NCI-H446 (cell line): ENCODE data around the gene CCDC183.
"Not testable (repeated sequence)": the region's sequence is repeated elsewhere in the genome, so short reads cannot be mapped to it uniquely, and the experiment has no call there.

ENCODE experiments used
- DNase-seq, 2 experiments: peaks; one replicate each; lab custom pipeline; 2025; lab: John Stamatoyannopoulos, UW

Gene CCDC183

DNA sequence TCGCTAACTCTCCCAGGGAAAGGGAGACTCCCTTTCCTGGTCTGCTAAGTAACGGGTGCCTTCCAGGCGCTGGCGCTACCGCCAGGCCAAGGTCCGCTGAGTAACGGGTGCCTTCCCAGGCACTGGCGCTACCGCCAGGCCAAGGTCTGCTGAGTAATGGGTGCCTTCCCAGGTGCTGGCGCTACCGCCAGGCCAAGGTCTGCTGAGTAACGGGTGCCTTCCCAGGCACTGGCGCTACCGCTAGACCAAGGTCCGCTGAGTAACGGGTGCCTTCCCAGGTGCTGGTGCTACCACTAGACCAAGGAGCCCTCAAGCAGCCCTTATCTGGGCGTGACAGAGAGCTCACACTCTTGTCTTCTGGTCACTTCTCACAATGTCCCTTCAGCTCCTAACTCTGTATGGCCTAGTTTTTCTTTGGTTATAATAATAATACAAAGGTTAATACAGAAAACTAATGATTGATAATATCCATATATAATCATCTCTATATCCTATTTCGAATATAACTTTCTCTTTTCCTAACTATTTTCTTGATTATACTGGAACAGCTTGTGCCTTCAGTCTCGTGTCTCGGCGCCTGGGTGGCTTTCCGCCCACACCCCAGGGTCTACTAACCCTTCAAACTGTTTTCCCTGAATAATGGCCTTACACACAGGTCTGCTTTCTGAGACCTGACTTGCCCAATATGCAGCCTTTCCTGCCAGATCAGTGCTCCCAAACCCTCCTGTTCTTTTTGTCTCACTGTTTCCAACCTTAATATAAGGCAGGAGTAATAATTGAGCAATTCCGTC, 10.4 kb upstream of the CCDC183 start:
- not testable (repeated sequence) for DNase-seq

DNA sequence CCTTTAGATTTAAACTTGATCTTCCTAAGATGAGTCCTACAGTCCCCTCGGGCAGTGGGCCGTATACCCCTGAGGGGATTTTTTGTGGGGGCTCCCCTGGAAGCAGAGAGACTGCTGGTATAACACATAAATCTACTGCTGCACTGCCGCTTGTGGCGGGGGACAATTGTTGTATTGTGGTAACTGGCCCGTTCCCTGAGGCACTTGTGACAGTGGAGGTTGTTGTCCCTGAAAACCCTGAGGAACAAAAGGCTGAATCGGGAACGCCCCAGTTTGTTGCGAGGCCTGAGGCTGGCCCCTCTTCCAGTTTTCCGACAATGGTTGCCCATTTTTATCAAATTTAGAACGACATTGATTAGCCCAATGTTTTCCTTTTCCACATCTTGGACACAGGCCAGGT, 9.7 kb upstream of the CCDC183 start:
- DNase-seq, result no peak

DNA sequence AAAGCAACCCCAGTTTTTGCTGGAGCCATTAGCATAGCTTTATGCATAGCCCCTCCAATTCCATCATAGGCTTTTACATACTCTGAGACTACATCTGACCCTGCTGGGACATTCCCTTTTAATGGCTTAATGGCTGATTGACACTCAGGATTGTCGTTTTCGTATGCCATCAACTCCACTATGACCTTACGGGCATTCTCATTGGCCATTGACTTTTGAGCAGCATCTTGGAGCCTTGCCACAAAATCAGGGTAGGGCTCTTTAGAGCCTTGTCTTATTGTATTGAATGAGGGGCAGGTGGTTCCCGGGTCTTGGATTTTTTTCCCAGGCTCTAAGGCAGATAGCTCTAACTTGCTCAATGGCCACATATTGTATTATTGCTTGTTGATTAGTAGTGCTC, 9.2 kb upstream of the CCDC183 start:
- DNase-seq, result not testable (repeated sequence)

DNA sequence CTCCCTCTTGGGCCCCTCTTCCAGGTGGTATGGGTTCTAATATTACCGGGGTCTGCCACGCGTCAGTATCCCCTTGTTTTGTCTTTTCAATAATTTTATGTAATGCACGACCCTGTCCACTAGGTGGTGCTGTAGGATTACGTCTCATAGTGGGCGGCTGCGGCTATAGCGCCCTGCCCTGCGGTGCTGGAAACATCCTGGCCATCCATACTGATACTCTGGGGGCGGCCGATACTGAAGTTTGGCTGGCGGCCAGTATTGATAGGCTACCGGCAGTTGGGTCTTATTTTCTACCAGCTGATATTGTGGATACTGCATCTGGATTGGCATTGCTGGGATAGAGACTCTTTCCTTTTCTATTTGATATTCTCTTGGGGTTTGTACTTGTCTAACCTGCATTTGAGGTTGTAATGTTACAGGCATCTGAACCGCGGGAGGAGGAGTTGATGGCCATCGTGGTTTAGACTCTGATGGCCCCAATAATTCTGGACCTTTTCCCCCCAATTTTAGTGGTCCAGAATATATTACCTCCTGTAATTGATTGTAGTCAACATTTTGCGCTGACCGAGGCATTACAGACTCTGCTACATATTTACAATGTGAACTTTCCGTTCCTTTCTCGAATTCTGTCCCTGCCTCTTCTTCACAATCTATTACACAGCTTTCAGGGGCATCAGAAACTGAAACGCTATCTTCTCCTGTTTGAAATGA, 8.3 kb upstream of the CCDC183 start:
- peak; percentile 27 to 73 for DNase-seq

DNA sequence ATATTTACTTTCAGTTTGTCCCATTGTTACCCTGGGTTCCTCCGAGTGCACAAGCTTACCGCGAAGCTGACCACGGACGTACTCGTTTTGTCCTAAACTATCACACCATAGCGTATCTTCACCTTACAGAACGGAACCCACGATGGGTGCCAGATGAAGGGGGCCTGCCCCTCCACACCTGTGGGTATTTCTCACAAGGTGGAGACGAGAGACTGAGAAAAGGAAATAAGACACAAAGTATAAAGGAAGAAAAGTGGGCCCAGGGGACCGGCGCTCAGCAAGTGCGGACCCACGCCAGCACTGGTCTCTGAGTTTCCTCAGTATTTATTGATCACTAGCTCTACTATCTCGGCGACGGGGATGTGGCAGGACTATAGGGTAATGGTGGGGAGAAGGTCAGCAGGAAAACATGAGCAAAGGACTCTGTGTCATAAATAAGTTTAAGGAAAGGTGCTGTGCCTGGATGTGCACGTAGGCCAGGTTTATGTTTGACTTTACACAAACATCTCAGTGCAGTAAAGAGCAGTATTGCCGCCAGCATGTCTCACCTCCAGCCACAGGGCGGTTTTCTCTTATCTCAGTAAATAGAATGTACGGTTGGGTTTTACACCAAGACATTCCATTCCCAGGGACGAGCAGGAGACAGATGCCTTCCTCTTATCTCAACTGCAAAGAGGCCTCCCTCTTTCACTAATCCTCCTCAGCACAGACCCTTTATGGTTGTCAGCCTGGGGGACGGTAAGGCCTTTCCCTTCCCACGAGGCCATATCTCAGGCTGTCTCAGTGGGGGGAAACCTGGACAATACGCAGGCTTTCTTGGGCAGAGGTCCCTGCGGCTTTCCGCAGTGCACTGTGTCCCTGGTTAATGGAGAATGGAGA, 7.3 kb upstream of the CCDC183 start:
- not testable (repeated sequence) for DNase-seq

- no peak for DNase-seq
These were observed 6.6 kb upstream of the CCDC183 start for GRCh38 chr9:136789523-136789937.

DNA sequence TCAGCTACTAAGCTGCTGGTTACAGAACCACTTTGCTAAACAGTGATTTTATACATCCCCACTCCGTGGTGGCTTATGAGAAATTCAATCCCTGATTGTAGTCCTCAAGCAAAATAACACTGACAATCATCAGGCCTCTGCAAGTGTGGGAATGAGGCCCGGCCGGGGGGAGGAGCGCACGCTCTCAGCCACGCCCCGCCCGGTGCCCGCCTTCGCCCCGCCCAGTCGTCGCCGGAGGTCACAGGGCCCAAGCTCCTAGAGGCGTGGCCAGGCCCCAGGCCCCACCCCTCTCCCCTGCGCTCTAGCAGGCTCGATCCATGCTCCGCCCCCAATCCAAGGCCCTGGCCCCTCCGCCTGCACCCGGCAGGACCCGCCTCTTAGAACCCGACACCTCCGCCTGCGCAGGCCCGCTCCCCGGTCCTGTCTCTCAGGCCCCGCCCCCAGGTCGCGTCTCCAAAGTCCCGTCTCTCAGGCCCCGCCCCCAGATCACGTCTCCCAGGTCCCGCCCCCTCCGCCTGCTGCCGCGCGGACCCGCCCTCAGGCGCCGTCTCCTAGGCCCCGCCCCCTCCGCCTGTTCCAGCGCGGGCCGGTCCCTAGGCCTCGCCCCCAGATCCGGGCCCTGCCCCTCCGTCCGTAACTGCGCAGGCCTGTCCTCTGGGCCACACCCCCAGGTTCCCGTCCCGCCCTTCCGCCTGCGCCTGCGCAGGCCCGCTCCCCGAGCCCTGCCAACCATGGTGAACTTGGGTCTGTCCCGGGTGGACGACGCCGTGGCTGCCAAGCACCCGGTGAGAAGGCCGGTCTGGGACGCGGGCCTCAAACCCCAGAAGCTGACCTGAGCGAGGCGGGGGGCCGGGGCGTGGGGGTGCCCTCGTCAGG, 5.3 kb upstream of the CCDC183 start, which contains the start of gene TMEM141:
Gene TMEM141 (plus strand): TSS at position 705 of the 876 bp plus-strand sequence. CDS start 27 bp downstream, at position 732.
- peak; percentile 91 to 98 for DNase-seq

DNA sequence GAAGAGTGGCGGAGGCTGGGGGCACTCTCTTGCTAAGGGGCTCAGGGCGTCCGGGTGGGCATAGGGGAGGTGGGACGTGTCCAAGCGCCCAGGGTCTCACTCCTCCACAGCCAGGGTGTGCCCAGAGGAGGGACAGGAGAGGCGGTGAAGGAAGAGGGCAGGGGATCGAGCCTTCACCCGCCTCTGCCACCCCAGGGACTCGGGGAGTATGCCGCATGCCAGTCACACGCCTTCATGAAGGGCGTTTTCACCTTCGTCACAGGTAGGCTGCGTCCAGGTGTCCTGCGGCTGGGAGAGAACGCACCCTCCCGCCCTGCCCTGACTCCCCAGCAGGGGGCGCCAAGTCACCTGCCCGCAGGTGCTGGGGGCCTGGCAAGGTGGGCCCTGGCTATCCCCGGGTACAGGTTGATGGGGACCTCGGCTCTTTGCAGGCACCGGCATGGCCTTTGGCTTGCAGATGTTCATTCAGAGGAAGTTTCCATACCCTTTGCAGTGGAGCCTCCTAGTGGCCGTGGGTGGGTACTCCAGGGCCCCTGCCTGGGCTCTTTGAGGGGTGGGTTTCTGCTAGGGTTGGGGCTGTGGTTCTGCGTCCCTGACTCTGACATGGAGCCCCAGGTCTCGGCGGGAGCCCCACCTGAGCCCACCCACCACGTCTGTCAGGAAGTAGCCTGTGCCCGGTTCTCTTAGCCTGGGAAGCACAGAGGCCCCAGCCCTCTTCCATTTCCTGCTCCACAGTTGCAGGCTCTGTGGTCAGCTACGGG, 4.4 kb upstream of the CCDC183 start:
- DNase-seq, result peak in 1 of 2 experiments; percentile 34

DNA sequence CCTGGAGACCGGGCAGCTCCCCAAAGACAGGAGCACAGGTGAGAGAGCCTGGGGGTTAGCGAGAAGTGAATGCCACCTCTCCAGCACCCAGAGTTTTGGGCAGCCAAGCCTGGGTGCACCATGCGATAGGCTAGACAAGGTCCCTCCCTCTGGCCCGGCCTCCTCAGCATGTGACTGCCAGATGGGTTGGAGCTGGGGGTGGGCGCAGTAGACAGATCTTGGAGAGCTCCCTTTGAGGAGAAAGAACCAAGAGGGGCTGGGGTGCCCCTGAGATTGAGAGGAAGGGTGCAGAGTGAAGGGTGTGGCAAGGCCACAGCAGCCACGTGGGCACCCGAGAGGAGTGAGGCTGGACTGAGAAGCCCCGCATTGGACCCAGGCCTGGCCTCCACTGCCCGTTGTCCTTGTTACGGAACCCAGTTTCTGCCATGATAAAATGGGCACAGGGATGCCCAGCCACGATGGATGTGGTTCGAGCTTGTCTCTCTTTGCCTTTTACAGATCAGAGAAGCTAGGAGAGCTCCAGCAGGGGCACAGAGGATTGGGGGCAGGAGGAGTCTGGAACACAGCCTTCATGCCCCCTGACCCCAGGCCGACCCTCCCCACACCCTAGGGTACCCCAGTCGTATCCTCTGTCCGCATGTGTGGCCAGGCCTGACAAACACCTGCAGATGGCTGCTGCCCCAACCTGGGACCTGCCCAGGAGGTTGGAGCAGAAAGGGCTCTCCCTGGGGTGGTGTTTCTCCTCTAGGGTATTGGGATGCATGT, 3.6 kb upstream of the CCDC183 start:
- DNase-seq, result peak in 1 of 2 experiments; percentile 12

DNA sequence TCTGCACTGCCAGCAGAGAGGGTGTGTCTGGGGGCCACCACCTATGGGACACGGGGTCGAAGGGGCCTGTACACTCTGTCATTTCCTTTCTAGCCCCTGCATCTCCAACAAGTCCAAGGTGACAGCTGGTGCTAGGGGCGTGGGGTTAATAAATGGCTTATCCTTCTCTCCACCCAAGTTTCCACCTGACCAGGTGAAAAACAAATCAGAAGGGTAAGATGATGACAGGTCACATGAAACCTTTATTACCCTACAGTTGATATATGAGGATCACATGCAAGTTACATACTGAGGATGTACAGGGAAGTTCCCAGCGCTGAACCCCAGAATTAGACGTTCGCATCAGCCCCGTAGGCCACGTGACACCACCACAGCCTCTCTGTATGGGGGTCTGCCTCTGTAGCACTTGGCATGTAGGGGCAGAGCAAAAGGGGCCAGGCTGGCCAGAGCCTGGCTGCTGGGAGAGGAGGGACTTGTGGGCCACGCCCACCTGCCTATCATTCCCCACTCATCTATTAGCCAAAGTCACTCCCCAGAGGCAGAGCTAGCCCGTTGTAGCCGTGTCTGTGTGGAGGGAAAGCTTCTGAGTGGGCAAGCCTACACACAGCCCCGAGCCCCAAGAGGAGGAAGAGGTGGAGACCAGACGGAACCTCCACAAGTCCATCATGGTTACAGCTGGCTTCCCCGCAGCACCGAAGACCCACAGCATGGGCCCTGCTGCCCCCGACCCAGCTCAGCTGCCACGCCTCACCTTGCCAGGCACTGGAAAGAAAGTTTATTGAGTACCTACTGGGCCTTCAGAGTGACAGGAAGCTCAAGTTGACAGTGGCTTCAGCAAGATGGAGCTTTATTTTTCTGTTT, 2.8 kb upstream of the CCDC183 start:
- no peak for DNase-seq

GRCh38 chr9:136794281-136794999, 1.7 kb upstream of the CCDC183 start:
- DNase-seq, result no peak

- DNase-seq, result no peak
These were observed 1.2 kb upstream of the CCDC183 start for GRCh38 chr9:136795000-136795348.

DNA sequence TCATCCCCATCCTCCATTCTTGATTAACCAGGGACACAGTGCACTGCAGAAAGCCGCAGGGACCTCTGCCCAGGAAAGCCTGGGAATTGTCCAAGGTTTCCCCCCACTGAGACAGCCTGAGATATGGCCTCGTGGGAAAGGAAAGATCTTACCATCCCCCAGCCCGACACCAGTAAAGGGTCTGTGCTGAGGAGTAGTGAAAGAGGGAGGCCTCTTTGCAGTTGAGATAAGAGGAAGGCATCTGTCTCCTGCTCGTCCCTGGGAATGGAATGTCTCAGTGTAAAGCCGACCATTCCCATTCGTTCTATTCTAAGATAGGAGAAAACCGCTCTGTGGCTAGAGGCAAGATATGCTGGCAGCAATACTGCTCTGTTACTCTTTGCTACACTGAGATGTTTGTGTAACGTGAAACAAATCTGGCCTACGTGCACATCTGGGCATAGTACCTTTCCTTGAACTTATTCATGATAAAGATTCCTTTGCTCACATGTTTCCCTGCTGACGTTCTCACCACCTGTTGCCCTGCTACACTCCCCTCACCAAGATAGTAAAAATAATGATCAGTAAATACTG, 723 bp downstream of the CCDC183 start:
- not testable (repeated sequence) for DNase-seq

DNA sequence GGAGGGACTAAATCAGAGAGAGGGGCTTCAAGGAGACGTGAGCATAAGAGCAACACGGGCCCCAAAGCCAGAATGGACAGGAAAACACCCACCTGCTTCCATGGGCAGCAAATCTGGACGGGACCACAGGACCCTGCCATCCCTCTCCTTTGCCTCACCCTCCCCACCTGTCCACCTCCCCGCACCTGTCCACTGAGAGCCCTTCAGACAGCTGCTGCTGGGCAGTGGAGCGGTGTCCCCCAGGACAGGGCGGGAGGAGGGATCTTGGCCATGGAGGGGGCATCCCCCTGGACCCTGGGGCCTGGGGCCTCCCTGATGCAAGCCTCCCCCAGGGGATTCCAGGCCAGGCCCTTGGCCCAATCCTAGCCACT, 2.6 kb downstream of the CCDC183 start:
- no peak for DNase-seq

DNA sequence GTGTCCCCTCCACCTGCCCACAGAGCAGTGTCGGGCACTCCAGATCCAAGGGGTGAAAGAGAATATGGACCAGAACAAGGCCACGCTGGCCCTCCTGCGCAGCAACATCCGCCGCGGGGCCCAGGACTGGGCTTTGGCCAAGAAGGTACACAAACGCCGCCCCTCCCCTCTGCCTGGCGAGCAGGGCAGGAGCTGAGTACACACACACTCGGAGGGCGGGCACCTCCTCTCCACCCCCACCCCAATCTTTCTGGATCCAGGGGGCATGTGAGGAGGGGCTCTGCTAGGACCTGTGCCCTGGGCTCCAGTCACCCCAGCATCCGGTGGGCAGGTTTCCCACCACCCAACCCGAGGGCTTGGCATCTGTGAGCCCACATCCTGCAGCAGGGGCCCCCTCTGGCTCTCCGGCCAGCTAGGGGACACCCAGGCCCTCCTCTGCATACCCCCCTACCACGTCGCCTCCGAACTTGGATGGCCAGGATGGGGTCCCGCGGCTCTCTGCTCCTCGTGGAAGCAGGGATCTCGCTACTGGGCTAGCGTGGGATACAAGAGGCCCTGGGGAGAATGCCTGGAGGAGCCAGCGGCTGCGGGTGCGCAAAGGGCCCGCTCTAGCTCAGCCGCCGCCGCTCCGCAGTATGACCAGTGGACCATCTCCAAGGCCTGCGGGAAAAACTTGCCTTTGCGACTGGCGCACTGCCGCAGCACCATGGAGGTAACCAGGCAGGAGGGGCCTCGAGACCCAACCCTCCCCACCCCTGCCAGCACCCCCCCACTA, 3.1 kb downstream of the CCDC183 start:
- DNase-seq, result no peak

DNA sequence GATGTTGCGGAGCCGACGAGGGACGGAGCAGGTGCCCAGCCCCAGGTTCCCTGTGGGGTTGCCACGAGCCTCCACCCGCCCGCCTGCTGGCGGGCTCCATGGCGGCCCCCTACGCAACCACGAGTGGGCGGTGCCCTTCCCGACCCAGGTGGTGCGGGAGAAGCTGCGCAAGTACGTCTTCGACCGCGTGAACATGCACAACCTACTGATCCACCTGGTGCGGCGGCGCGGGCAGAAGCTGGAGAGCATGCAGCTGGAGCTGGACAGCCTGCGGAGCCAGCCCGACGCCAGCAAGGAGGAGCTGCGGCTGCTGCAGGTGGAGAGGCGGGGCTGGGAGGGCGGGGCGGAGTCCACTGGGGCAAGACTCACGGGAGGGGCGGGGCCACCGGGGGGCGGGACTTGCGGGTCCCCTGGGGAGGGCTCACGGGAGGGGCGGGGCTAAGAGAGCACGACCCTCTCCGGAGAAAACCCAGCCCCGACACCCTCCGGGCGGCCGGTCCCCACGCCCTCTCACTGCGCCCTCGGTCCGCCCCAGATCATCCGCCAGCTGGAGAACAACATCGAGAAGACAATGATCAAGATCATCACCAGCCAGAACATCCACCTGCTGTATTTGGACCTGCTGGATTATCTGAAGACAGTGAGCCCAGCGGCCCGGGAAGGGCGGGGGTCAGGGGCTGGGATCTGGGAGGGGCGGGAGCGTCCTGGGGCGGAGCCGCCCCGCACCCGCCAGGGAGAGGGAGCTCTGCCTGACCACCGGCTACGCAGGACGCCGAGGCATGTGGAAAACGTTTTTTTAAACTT, 3.9 kb downstream of the CCDC183 start:
- DNase-seq, result peak in 1 of 2 experiments; percentile 72
